Measurements from ENCODE around the gene NRCAM. TPM values are rescaled to one million over a fixed set of nuclear protein-coding genes. Genes with fewer than 3 reads are reported as not detected.
A peak's percentile ranks its signal among the peaks of the same experiment; 100 is the strongest.

NRCAM gene
- total RNA-seq, 1 donor from 2014 or later, result 143 TPM

DNA sequence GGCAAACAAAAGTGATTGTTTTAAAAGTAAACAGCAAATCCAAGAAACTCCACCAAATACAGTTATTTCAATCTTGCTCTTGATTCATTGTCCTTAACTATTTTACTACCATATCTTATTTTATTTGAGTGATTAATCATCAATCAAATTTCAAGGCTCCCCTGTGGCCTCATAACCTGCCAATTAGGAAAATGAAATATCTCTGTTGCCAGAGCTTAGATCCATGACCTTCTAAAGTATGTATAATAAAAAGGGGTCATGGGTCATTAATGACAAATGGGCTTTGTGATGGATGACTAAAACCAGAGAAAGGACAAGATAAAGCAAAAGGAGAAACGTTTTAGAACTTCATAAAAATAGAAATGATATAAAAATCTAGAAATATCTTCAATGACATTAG, 28.5 kb downstream of the NRCAM start:
- FAIRE-seq (no peak), DNase-seq (ENCODE audit: low spot score in 2 of 2) (no peak)

GRCh38 chr7:108425714-108426275, 30.4 kb downstream of the NRCAM start:
- DNase-seq (ENCODE audit: low spot score in 2 of 2) (no peak), FAIRE-seq (no peak)

DNA sequence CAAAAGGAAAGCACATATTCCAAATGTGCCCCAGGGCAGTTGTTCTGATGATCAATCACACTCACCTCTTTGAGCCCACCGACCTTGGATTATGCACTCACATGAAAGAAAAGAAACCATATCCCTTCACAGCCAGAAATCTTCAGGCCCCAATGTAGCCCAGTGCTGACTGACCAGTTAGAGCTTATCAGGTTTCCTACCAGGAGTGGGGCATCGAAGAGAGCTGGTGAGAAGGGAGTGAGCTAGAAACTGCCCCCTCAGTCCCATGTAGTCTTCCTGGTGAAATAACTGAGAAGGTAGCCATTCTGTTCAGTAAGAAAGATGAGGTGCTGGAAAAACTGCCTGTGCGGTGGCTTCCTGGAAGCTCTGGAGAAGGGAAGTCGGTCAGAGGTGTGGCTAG, 32.2 kb downstream of the NRCAM start:
- DNase-seq (ENCODE audit: low spot score in 2 of 2) (no peak), FAIRE-seq (no peak)

DNA sequence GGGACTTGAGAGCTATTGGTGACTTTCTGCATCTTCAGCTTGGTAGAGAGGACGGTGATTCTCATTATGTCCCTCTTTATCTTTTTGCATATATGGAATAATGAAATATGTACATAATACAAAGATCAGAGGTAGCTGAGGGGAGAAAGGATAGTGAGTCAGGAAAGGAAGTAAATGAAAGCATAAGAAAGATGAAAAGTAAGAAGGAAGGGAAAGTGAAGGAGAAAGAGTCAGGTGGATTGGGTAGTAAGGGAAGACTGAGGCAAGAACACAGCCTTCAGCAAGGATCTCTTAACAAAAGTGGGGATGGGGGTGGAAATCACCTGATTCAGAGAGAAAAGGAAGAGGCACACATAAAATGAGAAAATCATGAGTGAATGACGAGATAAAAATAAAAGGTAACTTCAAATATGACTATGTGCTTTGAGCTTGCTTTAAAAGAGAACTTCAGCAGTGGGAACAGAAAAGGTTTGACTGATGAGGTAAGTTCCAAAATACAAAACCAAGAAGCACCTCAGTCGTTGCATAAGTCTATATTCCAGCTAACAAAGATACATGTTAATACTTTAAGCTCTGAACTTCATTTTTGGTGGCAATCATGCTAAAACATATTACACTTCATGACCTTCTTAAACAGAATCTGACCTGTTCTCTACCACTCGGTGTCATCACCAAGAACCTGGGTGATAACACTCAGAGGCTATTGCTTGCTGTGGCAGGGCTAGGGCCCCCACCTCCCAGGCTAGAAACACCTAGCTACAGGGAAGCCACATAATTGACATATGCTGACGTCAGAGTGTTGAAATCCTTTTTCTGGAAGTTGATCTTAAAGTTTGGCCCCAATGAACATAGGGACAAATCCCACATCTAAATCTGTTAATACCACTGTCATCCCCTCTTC, 32.9 kb downstream of the NRCAM start:
- no peak for DNase-seq (ENCODE audit: low spot score in 2 of 2)
- FAIRE-seq, result no peak

DNA sequence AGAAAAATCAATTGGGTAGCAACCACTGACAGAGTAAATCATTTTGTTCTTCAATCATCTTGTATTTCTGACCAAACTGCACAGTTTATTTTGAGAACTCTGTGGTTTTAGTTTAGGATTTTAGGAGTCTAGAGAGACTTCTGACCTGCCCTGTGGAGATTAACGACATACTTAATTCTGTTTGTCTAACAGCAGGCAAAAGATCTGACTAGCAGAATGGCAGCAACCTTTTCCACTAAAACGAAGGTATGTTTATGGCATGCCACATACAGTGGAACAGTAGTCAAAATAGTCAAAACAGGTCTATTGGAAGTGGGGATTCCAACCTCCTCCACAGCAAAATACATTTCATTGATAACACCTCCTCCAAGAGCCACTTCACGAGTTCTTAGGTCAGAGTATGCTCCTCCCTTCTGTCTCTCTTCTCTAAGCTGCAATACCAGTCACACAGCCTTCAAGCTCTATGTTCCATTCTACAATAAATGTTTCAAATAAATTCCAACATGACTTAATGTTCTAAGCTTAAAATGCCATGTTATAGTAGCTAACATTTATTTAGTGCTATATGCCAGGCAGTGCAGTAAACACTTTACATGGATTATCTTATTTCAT, 34.4 kb downstream of the NRCAM start:
- FAIRE-seq (no peak), DNase-seq (ENCODE audit: low spot score in 2 of 2) (no peak)

DNA sequence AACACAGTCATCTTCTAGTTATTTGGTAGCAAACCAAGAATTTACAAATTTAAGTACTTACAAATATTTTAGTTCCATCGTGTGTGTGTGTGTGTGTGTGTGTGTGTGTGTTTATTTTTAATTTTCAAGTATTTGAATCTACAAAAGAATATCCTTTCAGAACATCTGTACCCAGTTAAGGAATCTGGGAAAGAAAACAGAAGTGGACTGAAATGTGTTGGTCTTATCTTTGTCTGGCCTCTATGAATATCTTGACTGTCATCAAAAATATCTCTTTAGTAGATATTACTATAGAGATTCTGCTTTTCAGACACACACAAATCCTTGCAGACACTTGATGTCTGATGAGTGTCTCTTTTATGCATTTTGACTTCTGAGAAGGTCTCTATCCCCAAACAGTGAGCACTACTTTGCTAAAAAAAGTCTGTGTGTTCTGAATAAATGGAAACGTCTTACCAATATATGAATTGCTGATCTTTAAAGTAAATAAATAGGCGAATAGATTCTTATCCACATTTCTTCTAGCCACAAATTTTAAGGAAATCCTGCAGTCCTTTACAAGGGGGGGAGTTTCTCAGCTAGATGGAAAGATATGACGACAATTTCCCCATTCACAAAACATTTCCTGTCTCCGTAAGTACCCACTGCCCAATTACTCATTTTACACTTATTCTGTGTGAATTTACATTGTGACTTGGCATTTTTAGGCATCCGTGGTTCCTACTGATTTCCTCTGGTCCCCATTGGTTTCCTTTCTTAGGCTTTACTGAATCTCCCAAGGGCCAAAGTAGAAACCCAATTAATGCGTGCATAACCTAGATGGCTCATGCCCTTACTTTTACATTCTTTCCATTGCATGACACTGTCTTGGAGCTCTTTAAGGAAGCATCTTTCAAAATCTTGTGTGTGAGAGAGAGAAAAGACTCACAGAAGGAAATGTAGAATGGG, 36.0 kb downstream of the NRCAM start:
- FAIRE-seq, result no peak
- DNase-seq (ENCODE audit: low spot score in 2 of 2), result no peak

GRCh38 chr7:108418946-108419345, 37.3 kb downstream of the NRCAM start:
- DNase-seq (ENCODE audit: low spot score in 2 of 2) (no peak), FAIRE-seq (no peak)

GRCh38 chr7:108417926-108418325, 38.3 kb downstream of the NRCAM start:
- DNase-seq (ENCODE audit: low spot score in 2 of 2) (no peak), FAIRE-seq (no peak)

- FAIRE-seq, result no peak
- DNase-seq (ENCODE audit: low spot score in 2 of 2), result no peak
Measured at GRCh38 chr7:108417144-108417543, 39.1 kb downstream of the NRCAM start.

GRCh38 chr7:108415821-108416536, 40.3 kb downstream of the NRCAM start:
- FAIRE-seq, result no peak
- peak in 1 of 2 donors; percentile 8 for DNase-seq (ENCODE audit: low spot score in 2 of 2)

DNA sequence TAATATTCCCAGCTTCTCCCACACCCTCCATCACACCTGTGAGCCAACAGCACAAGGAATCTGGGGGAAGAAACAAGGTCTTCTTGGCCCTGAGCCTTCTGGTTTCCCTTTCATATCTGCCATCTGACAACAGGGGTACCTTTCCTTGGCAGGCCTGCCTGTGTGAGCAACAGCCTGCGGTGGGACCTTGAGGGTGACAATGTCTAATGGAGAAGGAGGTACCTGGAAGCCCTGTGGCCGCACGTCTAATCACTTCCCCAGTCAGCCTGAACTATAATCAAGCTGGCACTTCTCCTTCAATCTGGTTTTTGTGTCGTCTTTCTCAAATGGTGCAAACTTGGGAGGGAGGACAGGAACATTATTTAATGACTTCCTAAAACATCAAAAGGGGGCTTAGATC, 41.2 kb downstream of the NRCAM start:
- DNase-seq (ENCODE audit: low spot score in 2 of 2), result no peak
- no peak for FAIRE-seq

- no peak for DNase-seq (ENCODE audit: low spot score in 2 of 2)
- FAIRE-seq, result no peak
Measured at GRCh38 chr7:108413782-108414492, 42.3 kb downstream of the NRCAM start.

DNA sequence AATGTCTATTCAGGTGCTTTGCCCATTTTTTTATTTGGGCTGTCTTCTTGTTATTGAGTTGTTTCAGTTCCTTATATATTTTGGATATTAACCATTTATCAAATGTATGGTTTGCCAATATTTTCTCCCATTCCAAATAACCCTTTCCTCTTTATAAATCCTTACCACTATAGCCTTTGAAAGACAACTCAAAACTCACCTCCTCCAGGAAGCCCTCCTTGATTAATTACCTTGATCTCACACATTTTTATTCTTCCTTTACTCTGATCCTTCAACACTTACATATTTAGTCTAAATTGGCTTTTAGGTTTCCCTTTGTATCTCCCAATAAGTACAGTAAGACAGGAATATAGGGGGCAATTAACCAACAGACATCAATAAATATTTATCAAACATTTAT, 42.9 kb downstream of the NRCAM start:
- DNase-seq (ENCODE audit: low spot score in 2 of 2) (no peak), FAIRE-seq (no peak)

DNA sequence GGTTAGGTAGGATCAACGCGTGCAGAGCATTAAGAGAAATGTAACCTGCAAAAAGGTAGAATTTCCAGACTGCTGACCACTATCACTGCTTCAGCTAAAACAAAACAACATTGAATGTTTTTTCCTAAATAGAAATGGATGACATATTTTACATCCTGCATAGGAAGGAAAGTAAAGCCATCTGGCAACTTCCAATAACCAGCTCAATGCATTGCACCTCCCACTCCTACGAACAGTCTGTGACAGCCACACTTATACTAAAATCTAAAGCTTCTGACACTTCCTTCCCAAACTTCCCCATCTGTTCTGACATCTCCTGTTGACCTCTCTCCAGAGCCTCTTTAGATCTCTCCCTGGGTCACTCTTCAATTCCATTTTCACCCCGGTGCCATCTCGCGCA, 47.1 kb downstream of the NRCAM start:
- no peak for DNase-seq (ENCODE audit: low spot score in 2 of 2)
- FAIRE-seq, result no peak

- DNase-seq (ENCODE audit: low spot score in 2 of 2) (no peak), FAIRE-seq (no peak)
Measured at GRCh38 chr7:108408296-108408991, 47.8 kb downstream of the NRCAM start.

- no peak for DNase-seq (ENCODE audit: low spot score in 2 of 2)
- no peak for FAIRE-seq
Measured at GRCh38 chr7:108407676-108408075, 48.6 kb downstream of the NRCAM start.

- FAIRE-seq (no peak), DNase-seq (ENCODE audit: low spot score in 2 of 2) (no peak)
Measured at GRCh38 chr7:108406222-108406890, 49.9 kb downstream of the NRCAM start.
